GM06990 (cell line): ENCODE results near the gene EVC2.

Source experiments
- DNase-seq: peaks from one replicate; pipeline ENCODE4 v3.0.0-alpha.2; 2011; ENCODE audit not compliant: insufficient read length; ENCODE audit errors: extremely low read depth
- H3K27me3 ChIP-seq: replicated peaks from 2 replicates; pipeline ENCODE4 v1.6.0; 2011; ENCODE audit warnings: low read length; ENCODE audit not compliant: control insufficient read depth, insufficient read depth
- H3K36me3 ChIP-seq: 2 replicates; pipeline ENCODE4 v1.5.1; 2011; ENCODE audit warnings: low read length; ENCODE audit not compliant: control insufficient read depth, insufficient read depth
- H3K4me3 ChIP-seq: replicated peaks from 2 replicates; pipeline ENCODE4 v1.5.1; 2011; ENCODE audit warnings: low read depth, mild to moderate bottlenecking, control low read depth, low read length
- CTCF ChIP-seq: IDR thresholded peaks from 2 replicates; pipeline ENCODE4 v1.5.1; 2011; ENCODE audit warnings: low read length, control low read depth, mild to moderate bottlenecking, inconsistent platforms; ENCODE audit not compliant: insufficient read depth, poor library complexity, severe bottlenecking

The EVC2 gene

DNA sequence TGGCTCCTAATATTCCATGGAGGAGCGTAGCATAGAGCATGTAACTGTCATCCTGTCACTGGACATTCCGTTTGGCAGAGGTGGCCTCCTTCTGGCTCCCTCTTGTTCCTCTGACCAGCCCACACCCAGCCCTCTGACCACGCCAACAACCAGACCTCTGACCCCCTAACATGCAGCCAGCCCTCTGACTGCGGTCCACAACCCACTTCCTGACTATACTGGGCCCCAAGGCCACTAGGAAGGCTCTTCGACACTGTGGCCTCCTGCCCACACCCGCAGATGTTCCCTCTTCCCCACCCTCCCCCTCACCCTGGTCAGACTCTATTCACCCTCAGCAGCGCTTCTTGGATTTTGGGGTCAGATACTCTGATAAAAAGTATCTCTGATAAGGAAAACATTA is 141.4 kb downstream of the EVC2 start:
- H3K36me3 ChIP-seq: no peaks in the 10 kb centered on the region; the same call in none of the 2 replicates
- no peak for DNase-seq
- no peak overlapping the region for H3K4me3 ChIP-seq
- no peaks in the 10 kb centered on the region for H3K27me3 ChIP-seq
- no peak for TF ChIP-seq CTCF

DNA sequence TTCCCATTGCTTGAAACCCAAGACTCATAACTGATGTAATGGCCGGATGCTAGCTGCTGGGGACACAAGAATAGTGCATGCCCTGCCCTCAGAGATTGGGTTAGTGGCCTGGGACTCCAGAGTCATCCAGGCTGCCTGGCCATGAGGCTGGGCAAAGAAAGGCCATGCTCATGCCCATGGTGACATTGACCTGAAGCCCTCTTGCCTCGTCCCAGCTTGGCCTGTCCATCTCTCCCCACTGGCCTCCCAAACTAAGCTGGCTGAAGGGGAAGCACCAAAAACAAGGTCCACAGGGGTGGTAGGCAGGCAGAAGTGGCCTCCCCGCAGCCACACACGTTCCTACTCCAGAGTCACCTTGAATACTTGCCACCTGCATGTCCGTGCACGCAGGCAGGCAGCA is 141.8 kb downstream of the EVC2 start:
- Histone ChIP-seq H3K36me3 (no peaks in the 10 kb centered on the region; the same call in none of the 2 replicates), H3K4me3 (no peak overlapping the region), H3K27me3 (no peaks in the 10 kb centered on the region)
- no peak for TF ChIP-seq CTCF
- DNase-seq: no peak

- Histone ChIP-seq H3K36me3 (no peaks in the 10 kb centered on the region; the same call in none of the 2 replicates), H3K27me3 (no peaks in the 10 kb centered on the region), H3K4me3 (no peak overlapping the region)
- no peak for TF ChIP-seq CTCF
- no peak for DNase-seq
These were observed 144.5 kb downstream of the EVC2 start for GRCh38 chr4:5563856-5564255.

- no peak overlapping the region for H3K4me3 ChIP-seq
- no peak for TF ChIP-seq CTCF
- DNase-seq: no peak
- no peaks in the 10 kb centered on the region; the same call in none of the 2 replicates for H3K36me3 ChIP-seq
- H3K27me3 ChIP-seq: no peaks in the 10 kb centered on the region
These were observed 145.9 kb downstream of the EVC2 start for GRCh38 chr4:5562476-5562875.

- no peak for DNase-seq
- no peaks in the 10 kb centered on the region for H3K27me3 ChIP-seq
- no peak overlapping the region for H3K4me3 ChIP-seq
- H3K36me3 ChIP-seq: no peaks in the 10 kb centered on the region; the same call in none of the 2 replicates
- no peak for TF ChIP-seq CTCF
These were observed 147.1 kb downstream of the EVC2 start for GRCh38 chr4:5561286-5561685.

DNA sequence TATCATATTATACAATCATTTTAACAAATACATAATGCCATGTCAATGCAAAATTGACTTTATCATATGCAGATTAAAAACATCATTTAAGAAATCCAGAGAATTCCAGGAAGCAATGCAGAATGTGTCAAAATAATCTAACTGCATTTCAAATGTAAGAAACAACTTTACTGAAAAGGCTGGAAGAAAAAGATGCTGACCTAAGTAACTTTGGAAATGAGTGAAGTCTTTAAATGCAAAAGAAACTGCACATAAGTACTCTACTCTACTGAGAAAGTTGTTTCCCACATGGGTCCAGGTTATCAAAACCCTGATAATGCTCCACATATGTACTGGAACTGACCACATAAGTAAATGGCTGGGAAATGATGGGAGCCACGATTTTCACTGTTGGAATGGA is 149.9 kb downstream of the EVC2 start:
- TF ChIP-seq CTCF: no peak
- H3K4me3 ChIP-seq: no peak overlapping the region
- no peaks in the 10 kb centered on the region for H3K27me3 ChIP-seq
- no peaks in the 10 kb centered on the region; the same call in none of the 2 replicates for H3K36me3 ChIP-seq
- DNase-seq: no peak
